Activated naive CD4-positive, alpha-beta T cell treated with anti-CD3 and anti-CD28 coated beads, Interleukin-2, amount 50 U/mL, for 72 hours (primary cell): ENCODE data around the gene AQP9. TPM values are rescaled to one million over a fixed set of nuclear protein-coding genes. Genes with fewer than 3 reads are reported as not detected.
"Not testable (repeated sequence)": the region's sequence is repeated elsewhere in the genome, so short reads cannot be mapped to it uniquely, and the experiment has no call there.

Experiments
- ATAC-seq, 2 donors: fragments of 150-1000 bp; cut with Tn5 transposase; 2 replicates each; pipeline ENCODE4 v1.10.0; 2021; ENCODE audit warnings: mild to moderate bottlenecking in 2 of 2, moderate library complexity in 2 of 2
- DNase-seq, 2 donors: peaks; one replicate each; pipeline ENCODE4 v3.0.0; 2021 to 2022; ENCODE audit warnings: low spot score in 2 of 2
- H3K27ac Mint-ChIP-seq, 2 donors: one replicate each; pipeline ENCODE4 v1.8.0; 2022; ENCODE audit warnings: mild to moderate bottlenecking in 2 of 2, mixed read lengths in 2 of 2
- H3K36me3 Mint-ChIP-seq, 2 donors: one replicate each; pipeline ENCODE4 v1.8.0; 2022; ENCODE audit warnings: mixed read lengths in 2 of 2
- H3K9me3 Mint-ChIP-seq, 2 donors: one replicate each; pipeline ENCODE4 v1.8.0; 2022; ENCODE audit warnings: mixed read lengths in 2 of 2
- total RNA-seq, 2 donors: library from RNA; stranded (reverse); gene quantifications; one replicate each; pipeline ENCODE4 v1.2.3, GENCODE V29; 2022

Gene AQP9
- total RNA-seq, 2 donors from 2014 or later = not detected

DNA sequence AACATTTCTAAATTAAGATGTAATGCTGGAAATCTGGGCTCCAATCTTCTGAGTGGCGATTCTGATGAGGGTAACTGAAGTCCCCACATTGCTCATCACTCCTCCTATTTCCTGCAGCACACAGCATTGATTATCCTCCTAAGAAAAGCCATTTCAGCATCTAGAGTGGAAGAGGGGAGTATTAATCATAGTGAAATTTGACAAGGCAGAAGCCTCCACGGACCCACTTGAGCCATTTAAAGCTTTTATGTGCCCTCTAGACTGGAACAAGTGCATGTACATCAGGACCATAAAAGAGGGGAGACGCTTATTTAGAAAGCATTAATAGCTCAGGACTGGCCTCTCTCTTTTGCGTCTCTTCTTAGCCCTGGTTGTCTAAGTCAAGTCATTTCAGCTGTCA, 25.8 kb downstream of the AQP9 start:
- ATAC-seq = no peak
- no peaks in the 10 kb centered on the region for H3K9me3 Mint-ChIP-seq

DNA sequence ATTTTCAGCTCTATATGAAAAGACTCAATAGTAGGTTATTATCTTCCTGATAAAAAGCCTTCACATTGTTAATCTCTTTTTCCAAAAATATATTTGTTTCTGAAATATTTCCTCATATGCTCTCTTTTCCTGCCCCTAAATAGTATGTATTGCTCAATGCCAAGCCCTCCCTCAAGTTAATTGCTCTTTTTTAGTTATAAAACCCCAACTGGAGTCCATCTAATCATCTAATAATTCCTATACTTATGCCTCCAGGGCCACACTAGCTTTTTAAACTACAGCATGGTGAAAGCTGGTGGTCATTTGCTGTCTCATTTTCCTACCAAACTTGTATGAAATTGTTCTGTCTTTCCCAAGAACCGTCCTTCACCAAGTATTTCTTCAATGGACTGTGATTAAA, 26.7 kb downstream of the AQP9 start:
- ATAC-seq = no peak
- H3K27ac Mint-ChIP-seq = no peak overlapping the region
- no peaks in the 10 kb centered on the region for H3K9me3 Mint-ChIP-seq
- H3K36me3 Mint-ChIP-seq = no peaks in the 10 kb centered on the region
- no peak for DNase-seq

More for the DNA sequence above, 25.8 kb downstream of the AQP9 start:
- Mint-ChIP-seq H3K36me3 (no peaks in the 10 kb centered on the region), H3K27ac (no peak overlapping the region)
- DNase-seq = no peak

- H3K27ac Mint-ChIP-seq = no peak overlapping the region
- H3K9me3 Mint-ChIP-seq = no peaks in the 10 kb centered on the region
- DNase-seq (no peak), ATAC-seq (no peak)
- H3K36me3 Mint-ChIP-seq = no peaks in the 10 kb centered on the region
Observed at GRCh38 chr15:58165661-58166060, 27.5 kb downstream of the AQP9 start.

- Mint-ChIP-seq H3K36me3 (no peaks in the 10 kb centered on the region), H3K27ac (no peak overlapping the region), H3K9me3 (no peaks in the 10 kb centered on the region)
- ATAC-seq (no peak), DNase-seq (no peak)
Observed at GRCh38 chr15:58167095-58167691, 29.0 kb downstream of the AQP9 start.

- Mint-ChIP-seq H3K36me3 (no peaks in the 10 kb centered on the region), H3K27ac (no peak overlapping the region), H3K9me3 (no peaks in the 10 kb centered on the region)
- DNase-seq (no peak), ATAC-seq (no peak)
Observed at GRCh38 chr15:58169934-58170333, 31.8 kb downstream of the AQP9 start.

GRCh38 chr15:58171476-58172061, 33.4 kb downstream of the AQP9 start:
- Mint-ChIP-seq H3K36me3 (no peaks in the 10 kb centered on the region), H3K9me3 (no peaks in the 10 kb centered on the region), H3K27ac (no peak overlapping the region)
- no peak for ATAC-seq
- DNase-seq = no peak

GRCh38 chr15:58174709-58175108, 36.5 kb downstream of the AQP9 start:
- no peaks in the 10 kb centered on the region for H3K9me3 Mint-ChIP-seq

DNA sequence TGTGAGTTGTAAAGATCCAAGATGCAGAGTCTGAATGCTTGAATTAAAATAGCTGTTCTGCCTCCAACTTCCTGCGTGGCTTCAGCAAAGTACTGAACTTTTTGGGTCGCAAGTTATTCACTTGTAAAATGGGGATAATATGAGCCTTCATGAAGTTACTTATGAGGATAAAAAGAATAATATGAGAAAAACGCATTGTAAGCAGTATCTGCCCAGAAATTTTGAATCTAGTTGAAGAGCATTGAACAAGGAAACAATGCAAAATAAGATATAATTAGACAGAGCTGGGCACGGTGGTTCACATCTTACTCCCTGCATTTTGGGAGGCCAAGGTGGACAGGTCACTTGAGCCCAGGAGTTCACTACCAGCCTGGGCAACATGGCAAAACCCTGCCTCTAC, 37.8 kb downstream of the AQP9 start:
- DNase-seq = no peak
- Mint-ChIP-seq H3K36me3 (no peaks in the 10 kb centered on the region), H3K27ac (no peak overlapping the region), H3K9me3 (no peaks in the 10 kb centered on the region)
- ATAC-seq = no peak

More at GRCh38 chr15:58174709-58175108, 36.5 kb downstream of the AQP9 start:
- no peak for ATAC-seq
- H3K36me3 Mint-ChIP-seq = no peaks in the 10 kb centered on the region
- no peak for DNase-seq
- no peak overlapping the region for H3K27ac Mint-ChIP-seq

- Mint-ChIP-seq H3K27ac (no peak overlapping the region), H3K9me3 (no peaks in the 10 kb centered on the region), H3K36me3 (no peaks in the 10 kb centered on the region)
- DNase-seq = no peak
- ATAC-seq = no peak
Observed at GRCh38 chr15:58178668-58179067, 40.5 kb downstream of the AQP9 start.

- no peak for DNase-seq
- Mint-ChIP-seq H3K9me3 (no peaks in the 10 kb centered on the region), H3K36me3 (no peaks in the 10 kb centered on the region), H3K27ac (no peak overlapping the region)
- no peak for ATAC-seq
Observed at GRCh38 chr15:58179206-58179605, 41.0 kb downstream of the AQP9 start.

DNA sequence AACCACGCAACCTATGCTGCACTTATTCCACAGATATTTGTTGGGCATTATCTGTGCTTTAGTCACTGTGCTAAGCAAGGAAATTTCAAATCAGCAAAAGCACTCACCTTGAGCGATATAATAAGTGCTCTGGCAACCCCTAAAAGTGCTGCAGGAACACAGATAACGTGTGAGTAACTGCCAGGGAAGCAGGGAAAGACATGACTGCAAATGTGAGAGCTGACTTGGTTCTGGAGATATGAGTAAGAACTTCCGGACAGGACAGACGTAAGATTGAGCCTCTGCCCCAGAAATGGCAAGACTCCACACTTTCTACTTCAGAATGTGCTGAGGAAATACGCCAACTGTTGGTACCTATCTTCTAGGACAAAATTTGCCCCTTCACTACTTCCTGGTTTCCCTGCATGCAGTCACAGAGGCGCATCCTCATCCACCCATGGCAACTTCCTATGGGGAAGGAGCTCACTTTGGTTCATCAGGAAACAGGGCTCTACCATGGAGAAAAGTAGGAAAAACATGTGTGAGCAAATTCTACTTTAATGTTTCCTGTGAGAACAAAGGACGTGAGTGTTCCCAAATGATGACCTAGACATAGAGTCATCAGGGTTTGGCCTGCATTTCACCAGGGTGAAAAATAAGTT, 41.7 kb downstream of the AQP9 start:
- ATAC-seq = peak in 1 of 2 donors; percentile 28
- no peaks in the 10 kb centered on the region for H3K36me3 Mint-ChIP-seq
- no peak for DNase-seq
- H3K9me3 Mint-ChIP-seq = no peaks in the 10 kb centered on the region
- no peak overlapping the region for H3K27ac Mint-ChIP-seq

- H3K27ac Mint-ChIP-seq = no peak overlapping the region
- no peaks in the 10 kb centered on the region for H3K36me3 Mint-ChIP-seq
- H3K9me3 Mint-ChIP-seq = no peaks in the 10 kb centered on the region
- DNase-seq = peak in 1 of 2 donors; percentile 47
- peak; percentile 68 to 86 for ATAC-seq
Observed at GRCh38 chr15:58182460-58183163, 44.4 kb downstream of the AQP9 start.

DNA sequence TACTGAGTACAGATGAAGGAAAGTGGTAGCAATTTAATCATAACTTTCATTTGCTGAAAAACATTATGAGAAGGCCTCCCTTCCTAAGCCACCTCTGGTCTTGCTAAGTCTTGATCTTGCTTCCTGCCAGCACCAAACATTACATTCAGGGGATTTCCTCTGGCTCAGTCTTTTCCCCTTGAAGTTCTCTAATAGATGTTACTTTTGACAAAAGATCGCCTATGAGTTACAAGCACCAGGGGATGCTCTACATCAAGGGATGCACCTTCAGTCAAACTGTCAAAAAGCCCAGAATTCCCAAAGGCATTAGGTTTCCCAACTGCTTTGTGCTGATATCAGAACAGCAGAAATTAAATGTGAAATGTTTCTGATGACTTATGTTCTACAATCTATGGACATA, 47.3 kb downstream of the AQP9 start:
- no peaks in the 10 kb centered on the region for H3K36me3 Mint-ChIP-seq
- DNase-seq (no peak), ATAC-seq (peak in 1 of 2 donors; percentile 64)
- no peak overlapping the region for H3K27ac Mint-ChIP-seq
- H3K9me3 Mint-ChIP-seq = no peaks in the 10 kb centered on the region

- ATAC-seq (no peak), DNase-seq (no peak)
- no peaks in the 10 kb centered on the region for H3K9me3 Mint-ChIP-seq
- H3K27ac Mint-ChIP-seq = no peak overlapping the region
- H3K36me3 Mint-ChIP-seq = peaks cover 0 to 2% of the 10 kb centered on the region in 2 donors
Observed at GRCh38 chr15:58189148-58189811, 51.1 kb downstream of the AQP9 start.

GRCh38 chr15:58190419-58190818, 52.2 kb downstream of the AQP9 start:
- peaks cover 0 to 7% of the 10 kb centered on the region in 2 donors for H3K36me3 Mint-ChIP-seq
- no peak for ATAC-seq
- H3K27ac Mint-ChIP-seq = no peak overlapping the region
- no peaks in the 10 kb centered on the region for H3K9me3 Mint-ChIP-seq
- no peak for DNase-seq

GRCh38 chr15:58193636-58194035, 55.5 kb downstream of the AQP9 start:
- H3K27ac Mint-ChIP-seq, H3K9me3 Mint-ChIP-seq, DNase-seq, H3K36me3 Mint-ChIP-seq, ATAC-seq: not testable (repeated sequence)

- ATAC-seq = no peak
- H3K9me3 Mint-ChIP-seq = no peaks in the 10 kb centered on the region
- no peaks in the 10 kb centered on the region for H3K36me3 Mint-ChIP-seq
- no peak for DNase-seq
- H3K27ac Mint-ChIP-seq = no peak overlapping the region
Observed at GRCh38 chr15:58200739-58201138, 62.6 kb downstream of the AQP9 start.
